ENCODE measurements around the gene TMEM242.

GRCh38 chr6:157372501-157373280, 49.4 kb upstream of the TMEM242 start:
- TF ChIP-seq, protein P1, sequence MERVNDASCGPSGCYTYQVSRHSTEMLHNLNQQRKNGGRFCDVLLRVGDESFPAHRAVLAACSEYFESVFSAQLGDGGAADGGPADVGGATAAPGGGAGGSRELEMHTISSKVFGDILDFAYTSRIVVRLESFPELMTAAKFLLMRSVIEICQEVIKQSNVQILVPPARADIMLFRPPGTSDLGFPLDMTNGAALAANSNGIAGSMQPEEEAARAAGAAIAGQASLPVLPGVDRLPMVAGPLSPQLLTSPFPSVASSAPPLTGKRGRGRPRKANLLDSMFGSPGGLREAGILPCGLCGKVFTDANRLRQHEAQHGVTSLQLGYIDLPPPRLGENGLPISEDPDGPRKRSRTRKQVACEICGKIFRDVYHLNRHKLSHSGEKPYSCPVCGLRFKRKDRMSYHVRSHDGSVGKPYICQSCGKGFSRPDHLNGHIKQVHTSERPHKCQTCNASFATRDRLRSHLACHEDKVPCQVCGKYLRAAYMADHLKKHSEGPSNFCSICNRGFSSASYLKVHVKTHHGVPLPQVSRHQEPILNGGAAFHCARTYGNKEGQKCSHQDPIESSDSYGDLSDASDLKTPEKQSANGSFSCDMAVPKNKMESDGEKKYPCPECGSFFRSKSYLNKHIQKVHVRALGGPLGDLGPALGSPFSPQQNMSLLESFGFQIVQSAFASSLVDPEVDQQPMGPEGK (tag by site-specific recombination; IDR thresholded peaks at IDR 0.05) = no peak
- TF ChIP-seq ZBTB49 (tag by site-specific recombination; IDR thresholded peaks at IDR 0.05; ENCODE audit: low read depth) (no peak), ZBTB48 (tag by site-specific recombination; IDR thresholded peaks at IDR 0.05) (no peak), ZNF274 (IDR thresholded peaks at IDR 0.05; ENCODE audit: low read length) (no peak), ZNF274 (tag by site-specific recombination; IDR thresholded peaks at IDR 0.05; ENCODE audit: borderline replicate concordance) (no peak), ZNF354C (tag by site-specific recombination; IDR thresholded peaks at IDR 0.05; ENCODE audit: borderline replicate concordance, low read depth) (no peak), ZNF214 (tag by site-specific recombination; IDR thresholded peaks at IDR 0.05; ENCODE audit: borderline replicate concordance) (no peak), HOXA7 (CRISPR knock-in tag; IDR thresholded peaks at IDR 0.05; ENCODE audit: borderline replicate concordance) (no peak), ZSCAN30 (tag by site-specific recombination; IDR thresholded peaks at IDR 0.05) (no peak), KLF7 (tag by site-specific recombination; IDR thresholded peaks at IDR 0.05; ENCODE audit: borderline replicate concordance) (no peak), SCRT2 (tag by site-specific recombination; IDR thresholded peaks at IDR 0.05) (no peak), TRIM28 (IDR thresholded peaks at IDR 0.05; ENCODE audit: borderline replicate concordance, low read length) (no peak)
- TF ChIP-seq, protein P2, sequence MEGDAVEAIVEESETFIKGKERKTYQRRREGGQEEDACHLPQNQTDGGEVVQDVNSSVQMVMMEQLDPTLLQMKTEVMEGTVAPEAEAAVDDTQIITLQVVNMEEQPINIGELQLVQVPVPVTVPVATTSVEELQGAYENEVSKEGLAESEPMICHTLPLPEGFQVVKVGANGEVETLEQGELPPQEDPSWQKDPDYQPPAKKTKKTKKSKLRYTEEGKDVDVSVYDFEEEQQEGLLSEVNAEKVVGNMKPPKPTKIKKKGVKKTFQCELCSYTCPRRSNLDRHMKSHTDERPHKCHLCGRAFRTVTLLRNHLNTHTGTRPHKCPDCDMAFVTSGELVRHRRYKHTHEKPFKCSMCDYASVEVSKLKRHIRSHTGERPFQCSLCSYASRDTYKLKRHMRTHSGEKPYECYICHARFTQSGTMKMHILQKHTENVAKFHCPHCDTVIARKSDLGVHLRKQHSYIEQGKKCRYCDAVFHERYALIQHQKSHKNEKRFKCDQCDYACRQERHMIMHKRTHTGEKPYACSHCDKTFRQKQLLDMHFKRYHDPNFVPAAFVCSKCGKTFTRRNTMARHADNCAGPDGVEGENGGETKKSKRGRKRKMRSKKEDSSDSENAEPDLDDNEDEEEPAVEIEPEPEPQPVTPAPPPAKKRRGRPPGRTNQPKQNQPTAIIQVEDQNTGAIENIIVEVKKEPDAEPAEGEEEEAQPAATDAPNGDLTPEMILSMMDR (tag by site-specific recombination; IDR thresholded peaks at IDR 0.05) = no peak
